Measurements from ENCODE around the gene TBL1XR1. TPM values are rescaled to one million over a fixed set of nuclear protein-coding genes. Genes with fewer than 3 reads are reported as not detected.

TBL1XR1 gene
- total RNA-seq, 1 experiment from 2014 or later, result 192 TPM

GRCh38 chr3:177124882-177125281 lies 72.4 kb downstream of the TBL1XR1 start:
- ChIA-PET CTCF (no interaction called here), POLR2A (no interaction called here)
- intact Hi-C loops (cut with micrococcal nuclease; ENCODE audit: unreplicated experiment), result no loop called here
- DNase-seq (ENCODE audit: low read depth, low spot score), result no peak
- peaks cover 36% of the 10 kb centered on the region; the same call in 1 of the 2 replicates for H3K9me3 ChIP-seq (ENCODE audit: control insufficient read depth, insufficient read depth, low read depth, low read length)
- no peak overlapping the region for H3K4me3 ChIP-seq (ENCODE audit: low read depth in 2 of 2, low read length in 2 of 2)
- H3K4me1 ChIP-seq (ENCODE audit: control insufficient read depth, insufficient read depth, low read length), result peaks cover 4% of the 10 kb centered on the region; the same call in 1 of the 2 replicates
- no TSS peak for BruUV-seq (replicated peaks)
- no peaks in the 10 kb centered on the region for H3K27me3 ChIP-seq (ENCODE audit: control insufficient read depth, insufficient read depth, low read length)
- in situ Hi-C loops (cut with HindIII; ENCODE audit: low pct_unique_long_range_greater_than_20kb, low sequenced_read_pairs), result no loop called here
- no peaks in the 10 kb centered on the region for H3K36me3 ChIP-seq (ENCODE audit: control insufficient read depth, insufficient read depth, low read length)
- ATAC-seq, result no peak
- H3K27ac ChIP-seq (ENCODE audit: low read length), result no peak overlapping the region
- no peak for TF ChIP-seq CTCF (IDR thresholded peaks at IDR 0.05)
- TF ChIP-seq POLR2AphosphoS5 (IDR thresholded peaks at IDR 0.05; ENCODE audit: low read depth, low read length), result no peak
- no peak for TF ChIP-seq TCF7L2 (IDR thresholded peaks at IDR 0.05; ENCODE audit: low read depth, low read length)
- TF ChIP-seq SIN3A (IDR thresholded peaks at IDR 0.05; ENCODE audit: borderline replicate concordance, insufficient read depth, low read depth, low read length), result no peak
- TF ChIP-seq REST (IDR thresholded peaks at IDR 0.05; ENCODE audit: insufficient read depth in 1 of 2, low read depth in 2 of 2, low read length in 1 of 2), result no peak

GRCh38 chr3:177123822-177124221 lies 73.5 kb downstream of the TBL1XR1 start:
- H3K36me3 ChIP-seq (ENCODE audit: control insufficient read depth, insufficient read depth, low read length), result no peaks in the 10 kb centered on the region
- peaks cover 4% of the 10 kb centered on the region; the same call in 1 of the 2 replicates for H3K4me1 ChIP-seq (ENCODE audit: control insufficient read depth, insufficient read depth, low read length)
- peaks cover 36% of the 10 kb centered on the region; the same call in 1 of the 2 replicates for H3K9me3 ChIP-seq (ENCODE audit: control insufficient read depth, insufficient read depth, low read depth, low read length)
- ChIA-PET CTCF (no interaction called here), POLR2A (no interaction called here)
- in situ Hi-C loops (cut with HindIII; ENCODE audit: low pct_unique_long_range_greater_than_20kb, low sequenced_read_pairs), result no loop called here
- no peak for DNase-seq (ENCODE audit: low read depth, low spot score)
- no peaks in the 10 kb centered on the region for H3K27me3 ChIP-seq (ENCODE audit: control insufficient read depth, insufficient read depth, low read length)
- TF ChIP-seq SIN3A (IDR thresholded peaks at IDR 0.05; ENCODE audit: borderline replicate concordance, insufficient read depth, low read depth, low read length) (no peak), CTCF (IDR thresholded peaks at IDR 0.05) (no peak), REST (IDR thresholded peaks at IDR 0.05; ENCODE audit: insufficient read depth in 1 of 2, low read depth in 2 of 2, low read length in 1 of 2) (no peak), TCF7L2 (IDR thresholded peaks at IDR 0.05; ENCODE audit: low read depth, low read length) (no peak), POLR2AphosphoS5 (IDR thresholded peaks at IDR 0.05; ENCODE audit: low read depth, low read length) (no peak)
- no TSS peak for BruUV-seq (replicated peaks)
- no peak overlapping the region; the same call in 1 of the 2 replicates for H3K27ac ChIP-seq (ENCODE audit: low read length)
- H3K4me3 ChIP-seq (ENCODE audit: low read depth in 2 of 2, low read length in 2 of 2), result no peak overlapping the region
- intact Hi-C loops (cut with micrococcal nuclease; ENCODE audit: unreplicated experiment), result no loop called here
- ATAC-seq, result no peak

All from Panc1 (cell line).